ENCODE results near the gene CTTNBP2NL. TPM values are rescaled to one million over a fixed set of nuclear protein-coding genes. Genes with fewer than 3 reads are reported as not detected.

CTTNBP2NL gene
- total and polyA plus RNA-seq, 10 of the 15 experiments (the other 5 are each of a cell fraction or from before 2014, with no cell fraction given) = 2.1 to 11.3 (median 5.6) TPM

DNA sequence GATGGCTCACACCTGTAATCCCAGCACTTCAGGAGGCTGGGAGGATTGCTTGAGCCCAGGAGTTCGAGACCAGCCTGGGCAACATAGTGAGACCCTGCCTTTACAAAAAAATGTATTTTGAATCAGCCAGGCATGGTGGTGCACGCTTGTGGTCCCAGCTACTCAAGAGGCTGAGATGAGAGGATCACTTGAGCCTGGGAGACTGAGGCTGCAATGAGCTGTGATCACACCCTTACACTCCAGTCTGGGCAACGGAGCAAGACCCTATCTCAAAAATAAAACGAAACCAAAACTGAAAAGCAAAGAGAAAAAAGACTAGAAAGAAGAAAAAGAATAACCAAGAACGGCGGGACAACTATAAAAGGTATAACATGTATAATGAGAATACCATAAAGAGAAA lies 97.3 kb downstream of the CTTNBP2NL start:
- ChIA-PET POLR2A (no interaction called here), SMC1A (ENCODE audit: uncharacterized antibody, unreplicated experiment) (interaction anchor here (0.7 to 1.7 kb wide), 2 partner anchors 27 to 170 kb away, joined by 3 to 5 read pairs; no protein-coding TSS in a partner anchor), CTCF (interaction anchor here (0.7 to 1.6 kb wide), 4 partner anchors 12 to 222 kb away, joined by 3 to 4 read pairs (median 3); partner anchors contain the start of gene PPM1J), RAD21 (ENCODE audit: unreplicated experiment) (interaction anchor here (0.9 kb wide), 1 partner anchor 222 kb away, joined by 3 read pairs; the partner anchor contains the start of gene PPM1J)
- no TSS peak for BruUV-seq (replicated peaks)
- FAIRE-seq = no peak
- no peak for ATAC-seq
- WGBS (ENCODE audit: insufficient coverage, insufficient replicate concordance, low lambda C conversion rate, missing lambda C conversion rate) = 8% methylated on average over 6 of the region's 6 CpGs
- no peak overlapping the region for H3K27ac ChIP-seq (ENCODE audit: control insufficient read depth, insufficient read depth)
- H4K20me1 ChIP-seq (ENCODE audit: control insufficient read depth, insufficient read depth) = no peaks in the 10 kb centered on the region
- no peaks in the 10 kb centered on the region for H3K79me2 ChIP-seq (ENCODE audit: control insufficient read depth, insufficient read depth, low read length)
- in situ Hi-C loops (cut with MboI) = no loop called here
- TF ChIP-seq ZSCAN29 (IDR thresholded peaks at IDR 0.05) (no peak), NFYB (IDR thresholded peaks at IDR 0.05; ENCODE audit: insufficient read depth, low read depth, low read length) (no peak), MTA2 (IDR thresholded peaks at IDR 0.05; ENCODE audit: low read depth) (no peak), RAD21 (IDR thresholded peaks at IDR 0.05; ENCODE audit: insufficient read depth, low read depth, low read length) (no peak), SMC3 (IDR thresholded peaks at IDR 0.05; ENCODE audit: borderline replicate concordance, low read length) (no peak), EED (IDR thresholded peaks at IDR 0.05; ENCODE audit: low read depth) (no peak), CREM (IDR thresholded peaks at IDR 0.05; ENCODE audit: low read depth) (no peak), NBN (IDR thresholded peaks at IDR 0.05) (no peak)
- H3K4me3 ChIP-seq = no peak overlapping the region
- no peaks in the 10 kb centered on the region for H3K4me1 ChIP-seq (ENCODE audit: control insufficient read depth, insufficient read depth, low read length)
- H2AFZ ChIP-seq (ENCODE audit: control insufficient read depth, low read depth, low read length) = no peak overlapping the region
- H3K36me3 ChIP-seq (ENCODE audit: control insufficient read depth in 2 of 2, insufficient read depth in 2 of 2, low read length in 1 of 2) = no peaks in the 10 kb centered on the region
- no peaks in the 10 kb centered on the region for H3K9me3 ChIP-seq (replicated peaks; ENCODE audit: control insufficient read depth, insufficient read depth, low read length)
- no peak overlapping the region for H3K4me2 ChIP-seq (ENCODE audit: control insufficient read depth, insufficient read depth)
- DNase-seq (ENCODE audit: low read depth, low spot score) = no peak
- H3K27me3 ChIP-seq (replicated peaks in 1 of 2; ENCODE audit: control insufficient read depth in 2 of 2, insufficient read depth in 2 of 2, low read length in 1 of 2) = no peaks in the 10 kb centered on the region
- intact Hi-C loops (cut with micrococcal nuclease; ENCODE audit: unreplicated experiment) = no loop called here
- no peak overlapping the region for H3K9ac ChIP-seq (ENCODE audit: control insufficient read depth, insufficient read depth, low read length)

DNA sequence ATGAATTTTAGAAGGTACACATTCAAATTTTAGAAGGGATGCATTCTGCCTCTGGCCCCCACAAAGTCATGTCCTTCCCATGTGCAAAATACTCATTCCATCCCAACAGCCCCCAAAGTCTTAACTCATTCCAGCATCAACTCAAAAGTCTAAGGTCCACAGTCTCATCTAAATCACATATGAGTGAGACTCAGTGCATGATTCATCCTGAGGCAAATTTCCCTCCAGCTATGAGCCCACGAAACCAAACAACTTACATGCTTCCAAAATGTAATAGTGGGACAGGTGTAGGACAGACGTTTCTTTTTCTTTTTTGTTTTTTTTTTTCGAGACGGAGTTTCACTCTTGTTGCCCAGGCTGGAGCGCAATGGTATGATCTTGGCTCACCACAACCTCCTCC lies 100.3 kb downstream of the CTTNBP2NL start:
- no peak for FAIRE-seq
- SMC1A ChIA-PET (ENCODE audit: uncharacterized antibody, unreplicated experiment) = interaction anchor here (1.8 kb wide), 1 partner anchor 117 kb away, joined by 4 read pairs; no protein-coding TSS in a partner anchor

More for the DNA sequence above, 100.3 kb downstream of the CTTNBP2NL start:
- no TSS peak for BruUV-seq (replicated peaks)
- Histone ChIP-seq H3K27ac (ENCODE audit: control insufficient read depth, insufficient read depth) (no peak overlapping the region), H3K9ac (ENCODE audit: control insufficient read depth, insufficient read depth, low read length) (no peak overlapping the region), H3K36me3 (ENCODE audit: control insufficient read depth in 2 of 2, insufficient read depth in 2 of 2, low read length in 1 of 2) (no peaks in the 10 kb centered on the region), H3K4me1 (ENCODE audit: control insufficient read depth, insufficient read depth, low read length) (no peaks in the 10 kb centered on the region), H2AFZ (ENCODE audit: control insufficient read depth, low read depth, low read length) (no peak overlapping the region), H3K4me2 (ENCODE audit: control insufficient read depth, insufficient read depth) (no peak overlapping the region), H3K4me3 (no peak overlapping the region), H3K79me2 (ENCODE audit: control insufficient read depth, insufficient read depth, low read length) (no peaks in the 10 kb centered on the region), H3K27me3 (replicated peaks in 1 of 2; ENCODE audit: control insufficient read depth in 2 of 2, insufficient read depth in 2 of 2, low read length in 1 of 2) (no peaks in the 10 kb centered on the region), H4K20me1 (ENCODE audit: control insufficient read depth, insufficient read depth) (no peaks in the 10 kb centered on the region), H3K9me3 (replicated peaks; ENCODE audit: control insufficient read depth, insufficient read depth, low read length) (no peaks in the 10 kb centered on the region)
- POLR2A ChIA-PET = interaction anchor here (0.5 kb wide), 1 partner anchor 139 kb away, joined by 3 read pairs; no protein-coding TSS in a partner anchor
- TF ChIP-seq RELA (IDR thresholded peaks at IDR 0.05; ENCODE audit: borderline replicate concordance, partially characterized antibody) (no peak), EZH2 (IDR thresholded peaks at IDR 0.05; ENCODE audit: borderline replicate concordance, control insufficient read depth, low read depth, low read length) (no peak), EP300 (IDR thresholded peaks at IDR 0.05; ENCODE audit: borderline replicate concordance in 1 of 2, control insufficient read depth in 1 of 2, low read depth in 2 of 2, low read length in 2 of 2) (no peak), BMI1 (IDR thresholded peaks at IDR 0.05; ENCODE audit: borderline replicate concordance) (no peak), FOXK2 (IDR thresholded peaks at IDR 0.05) (no peak), MTA3 (IDR thresholded peaks at IDR 0.05; ENCODE audit: borderline replicate concordance, low read length) (no peak), MYC (IDR thresholded peaks at IDR 0.05; ENCODE audit: insufficient read depth, insufficient read length, insufficient replicate concordance, low read length, severe bottlenecking) (no peak)
- TF ChIP-seq, protein P1, sequence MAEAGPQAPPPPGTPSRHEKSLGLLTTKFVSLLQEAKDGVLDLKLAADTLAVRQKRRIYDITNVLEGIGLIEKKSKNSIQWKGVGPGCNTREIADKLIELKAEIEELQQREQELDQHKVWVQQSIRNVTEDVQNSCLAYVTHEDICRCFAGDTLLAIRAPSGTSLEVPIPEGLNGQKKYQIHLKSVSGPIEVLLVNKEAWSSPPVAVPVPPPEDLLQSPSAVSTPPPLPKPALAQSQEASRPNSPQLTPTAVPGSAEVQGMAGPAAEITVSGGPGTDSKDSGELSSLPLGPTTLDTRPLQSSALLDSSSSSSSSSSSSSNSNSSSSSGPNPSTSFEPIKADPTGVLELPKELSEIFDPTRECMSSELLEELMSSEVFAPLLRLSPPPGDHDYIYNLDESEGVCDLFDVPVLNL (IDR thresholded peaks at IDR 0.05; ENCODE audit: low read depth, low read length) = no peak
- TF ChIP-seq, protein P2, sequence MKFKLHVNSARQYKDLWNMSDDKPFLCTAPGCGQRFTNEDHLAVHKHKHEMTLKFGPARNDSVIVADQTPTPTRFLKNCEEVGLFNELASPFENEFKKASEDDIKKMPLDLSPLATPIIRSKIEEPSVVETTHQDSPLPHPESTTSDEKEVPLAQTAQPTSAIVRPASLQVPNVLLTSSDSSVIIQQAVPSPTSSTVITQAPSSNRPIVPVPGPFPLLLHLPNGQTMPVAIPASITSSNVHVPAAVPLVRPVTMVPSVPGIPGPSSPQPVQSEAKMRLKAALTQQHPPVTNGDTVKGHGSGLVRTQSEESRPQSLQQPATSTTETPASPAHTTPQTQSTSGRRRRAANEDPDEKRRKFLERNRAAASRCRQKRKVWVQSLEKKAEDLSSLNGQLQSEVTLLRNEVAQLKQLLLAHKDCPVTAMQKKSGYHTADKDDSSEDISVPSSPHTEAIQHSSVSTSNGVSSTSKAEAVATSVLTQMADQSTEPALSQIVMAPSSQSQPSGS (IDR thresholded peaks at IDR 0.05; ENCODE audit: low read length) = no peak
- intact Hi-C loops (cut with micrococcal nuclease; ENCODE audit: unreplicated experiment) (no loop called here), in situ Hi-C loops (cut with MboI) (no loop called here)
- no peak for ATAC-seq
- 9% methylated on average over 3 of the region's 5 CpGs for WGBS (ENCODE audit: insufficient coverage, insufficient replicate concordance, low lambda C conversion rate, missing lambda C conversion rate)
- RAD21 ChIA-PET (ENCODE audit: unreplicated experiment) = no interaction called here
- CTCF ChIA-PET = interaction anchor here (1.0 kb wide), 1 partner anchor 212 kb away, joined by 3 read pairs; no protein-coding TSS in a partner anchor
- no peak for DNase-seq (ENCODE audit: low read depth, low spot score)
